ES-I3 (cell line): ENCODE measurements around the gene SLC25A23.

Source experiments
- H3K36me3 ChIP-seq: 2 replicates; pipeline ENCODE4 v1.6.1; 2013; ENCODE audit warnings: mild to moderate bottlenecking, low read length, control low read depth, moderate library complexity; ENCODE audit not compliant: insufficient read depth
- H3K4me1 ChIP-seq: 2 replicates; pipeline ENCODE4 v1.6.1; 2013; ENCODE audit warnings: mild to moderate bottlenecking, control low read depth, low read length; ENCODE audit not compliant: insufficient read depth
- H3K9ac ChIP-seq: 2 replicates; pipeline ENCODE4 v1.6.1; 2013; ENCODE audit warnings: low read depth, mild to moderate bottlenecking, low read length, moderate library complexity
- H3K9me3 ChIP-seq: 2 replicates; pipeline ENCODE4 v1.6.1; 2013; ENCODE audit warnings: mild to moderate bottlenecking, low read length, moderate library complexity; ENCODE audit not compliant: control insufficient read depth, insufficient read depth

The SLC25A23 gene

DNA sequence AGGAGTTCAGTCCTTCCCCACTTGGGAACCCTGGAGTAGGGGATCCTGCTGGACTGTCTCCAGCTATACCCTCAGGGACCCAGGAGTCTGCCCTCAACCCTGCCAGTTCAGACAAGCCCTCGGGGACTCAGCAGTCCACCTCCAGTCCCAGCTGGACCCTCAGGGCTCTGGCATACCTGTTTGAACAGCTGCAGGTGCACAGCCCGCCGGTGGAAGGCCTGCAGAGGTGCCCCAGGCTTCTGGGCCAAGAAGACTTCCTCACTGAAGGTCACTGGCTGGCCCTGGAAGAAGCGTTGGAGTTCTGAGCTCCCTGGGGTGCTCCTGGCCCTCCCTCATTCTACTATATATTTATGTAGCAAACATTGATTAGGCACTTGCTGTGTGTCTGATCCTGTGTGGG lies 13.1 kb upstream of the SLC25A23 start:
- no peaks in the 10 kb centered on the region for H3K9me3 ChIP-seq
- H3K36me3 ChIP-seq, result no peaks in the 10 kb centered on the region
- H3K4me1 ChIP-seq, result no peaks in the 10 kb centered on the region; the same call in 1 of the 2 replicates
- H3K9ac ChIP-seq, result no peak overlapping the region

DNA sequence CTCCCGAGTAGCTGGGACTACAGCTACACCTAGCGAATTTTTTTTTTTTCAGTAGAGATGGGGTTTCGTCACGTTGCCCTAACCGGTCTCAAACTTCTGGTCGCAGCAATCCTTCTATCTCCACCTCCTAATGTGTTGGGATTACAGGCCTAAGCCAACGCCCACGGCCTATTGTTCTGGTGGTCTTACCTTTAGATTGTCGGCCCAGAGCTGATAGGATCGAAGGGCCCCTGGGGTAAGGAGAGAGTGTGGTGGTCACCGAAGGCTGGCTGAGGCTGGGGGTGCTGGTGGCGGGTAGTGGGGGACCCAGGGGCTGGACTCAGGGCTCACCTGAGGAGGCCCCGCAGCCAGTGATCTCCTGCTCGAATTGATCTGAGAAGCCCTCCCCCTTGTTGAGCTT lies 11.5 kb upstream of the SLC25A23 start:
- H3K4me1 ChIP-seq, result no peaks in the 10 kb centered on the region; the same call in 1 of the 2 replicates
- H3K36me3 ChIP-seq, result no peaks in the 10 kb centered on the region
- H3K9me3 ChIP-seq, result no peaks in the 10 kb centered on the region
- no peak overlapping the region for H3K9ac ChIP-seq

DNA sequence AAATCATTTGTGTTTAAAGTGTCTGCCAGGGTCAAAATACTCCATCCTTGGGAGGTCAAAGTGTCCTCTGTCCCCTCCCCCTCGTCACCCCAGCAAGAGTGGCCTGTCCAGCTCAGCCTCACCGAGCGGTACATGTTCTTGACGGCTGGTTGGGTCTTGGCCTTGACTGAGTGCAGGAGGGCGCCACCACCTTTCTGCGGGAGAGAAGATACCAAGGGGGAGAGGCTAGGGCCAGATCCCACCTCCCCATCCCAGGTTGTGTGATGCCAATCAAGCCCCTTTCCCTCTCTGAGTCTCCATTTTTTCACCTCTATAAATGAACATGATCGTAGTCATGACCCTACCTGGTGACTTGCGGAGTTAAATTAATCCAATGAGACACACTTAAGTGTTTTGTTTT lies 10.6 kb upstream of the SLC25A23 start:
- H3K9ac ChIP-seq, result no peak overlapping the region
- H3K4me1 ChIP-seq, result peaks cover 3% of the 10 kb centered on the region; the same call in 1 of the 2 replicates
- H3K9me3 ChIP-seq, result no peaks in the 10 kb centered on the region
- no peaks in the 10 kb centered on the region for H3K36me3 ChIP-seq

DNA sequence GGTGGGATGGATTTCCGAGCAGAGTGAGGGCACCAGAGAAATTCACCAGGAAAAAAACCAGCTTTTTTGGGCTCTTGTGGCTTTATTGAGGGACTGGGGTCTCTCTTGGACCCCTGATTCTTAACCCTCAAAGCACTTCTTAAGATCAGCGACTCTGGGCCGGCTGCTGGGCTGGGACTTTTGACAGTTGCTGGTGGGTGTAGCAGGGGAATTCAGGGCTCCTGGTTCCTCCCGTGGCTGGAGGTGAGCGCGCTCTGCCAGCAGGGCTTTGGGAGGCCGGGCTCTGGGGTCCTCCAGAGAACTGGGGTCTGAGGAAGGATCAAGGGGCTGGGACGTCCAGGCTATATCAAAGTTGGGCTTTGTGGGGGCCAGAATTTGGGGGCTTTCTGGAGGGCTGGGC lies 7.8 kb upstream of the SLC25A23 start:
- H3K9me3 ChIP-seq, result no peaks in the 10 kb centered on the region
- no peaks in the 10 kb centered on the region for H3K36me3 ChIP-seq
- no peak overlapping the region for H3K9ac ChIP-seq
- H3K4me1 ChIP-seq, result peaks cover 5% of the 10 kb centered on the region; the same call in 1 of the 2 replicates

DNA sequence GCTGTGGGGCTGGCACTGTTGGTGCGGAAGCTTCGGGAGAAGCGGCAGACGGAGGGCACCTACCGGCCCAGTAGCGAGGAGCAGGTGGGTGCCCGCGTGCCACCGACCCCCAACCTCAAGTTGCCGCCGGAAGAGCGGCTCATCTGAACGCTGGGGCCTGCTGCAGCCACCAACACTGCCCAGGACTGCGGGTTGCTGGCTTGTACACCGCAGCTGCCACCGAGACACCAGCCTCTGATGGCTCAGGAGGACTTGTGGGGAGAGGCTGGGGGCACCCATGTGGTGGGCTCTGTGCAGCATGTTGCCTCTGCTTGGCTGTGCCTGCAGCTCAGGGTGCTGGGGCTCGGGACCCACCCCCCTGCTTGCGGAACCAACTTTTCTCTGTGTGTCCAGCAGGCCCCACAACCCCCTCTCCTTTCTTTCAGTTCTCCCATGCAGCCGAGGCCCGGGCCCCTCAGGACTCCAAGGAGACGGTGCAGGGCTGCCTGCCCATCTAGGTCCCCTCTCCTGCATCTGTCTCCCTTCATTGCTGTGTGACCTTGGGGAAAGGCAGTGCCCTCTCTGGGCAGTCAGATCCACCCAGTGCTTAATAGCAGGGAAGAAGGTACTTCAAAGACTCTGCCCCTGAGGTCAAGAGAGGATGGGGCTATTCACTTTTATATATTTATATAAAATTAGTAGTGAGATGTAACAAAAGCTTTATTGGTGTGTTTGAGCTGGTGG lies 7.1 kb upstream of the SLC25A23 start:
- Histone ChIP-seq H3K9me3 (no peaks in the 10 kb centered on the region), H3K4me1 (peaks cover 5% of the 10 kb centered on the region; the same call in 1 of the 2 replicates), H3K9ac (no peak overlapping the region), H3K36me3 (no peaks in the 10 kb centered on the region)

DNA sequence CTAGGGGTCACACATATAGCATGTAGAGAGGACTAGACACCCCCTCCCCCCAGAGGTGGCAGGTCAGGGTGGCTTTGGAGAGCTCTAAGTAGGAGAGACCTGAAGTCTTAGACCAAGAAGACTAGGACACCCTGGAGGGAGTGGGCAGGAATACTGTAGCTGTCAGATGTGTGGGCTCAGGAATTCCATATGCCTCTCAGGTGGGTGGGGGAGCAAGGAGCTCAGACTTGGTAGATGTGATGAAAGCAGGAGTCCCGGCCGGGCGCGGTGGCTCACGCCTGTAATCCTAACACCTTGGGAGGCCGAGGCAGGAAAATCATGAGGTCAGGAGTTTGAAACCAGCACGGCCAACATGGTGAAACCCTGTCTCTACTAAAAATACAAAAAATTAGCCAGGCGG lies 6.1 kb upstream of the SLC25A23 start:
- no peak overlapping the region for H3K9ac ChIP-seq
- no peaks in the 10 kb centered on the region for H3K9me3 ChIP-seq
- no peaks in the 10 kb centered on the region for H3K36me3 ChIP-seq
- peaks cover 5% of the 10 kb centered on the region; the same call in 1 of the 2 replicates for H3K4me1 ChIP-seq

DNA sequence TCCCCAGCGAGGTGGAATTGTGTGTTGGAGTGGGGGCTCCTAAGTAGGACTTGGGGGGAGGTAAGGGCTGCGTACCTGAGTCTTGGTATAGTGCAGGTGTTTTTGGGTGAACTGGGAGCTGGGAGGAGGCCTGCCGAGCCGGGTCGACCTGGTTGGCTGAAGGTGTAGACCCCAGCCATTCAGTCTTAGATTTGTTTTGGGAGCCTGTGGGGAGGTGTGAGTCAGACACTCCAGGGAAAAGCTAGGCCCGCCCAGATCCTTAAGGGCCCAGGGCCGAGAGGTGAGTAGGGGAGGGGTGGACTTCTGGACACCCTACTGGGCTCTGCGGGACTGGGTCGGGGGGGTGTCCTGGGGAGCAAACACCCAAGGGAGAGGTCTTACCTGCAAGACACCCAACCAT lies 5.4 kb upstream of the SLC25A23 start:
- Histone ChIP-seq H3K36me3 (no peaks in the 10 kb centered on the region), H3K9ac (peak overlapping the region; percentile 82), H3K9me3 (no peaks in the 10 kb centered on the region), H3K4me1 (peaks cover 5% of the 10 kb centered on the region; the same call in 1 of the 2 replicates)

DNA sequence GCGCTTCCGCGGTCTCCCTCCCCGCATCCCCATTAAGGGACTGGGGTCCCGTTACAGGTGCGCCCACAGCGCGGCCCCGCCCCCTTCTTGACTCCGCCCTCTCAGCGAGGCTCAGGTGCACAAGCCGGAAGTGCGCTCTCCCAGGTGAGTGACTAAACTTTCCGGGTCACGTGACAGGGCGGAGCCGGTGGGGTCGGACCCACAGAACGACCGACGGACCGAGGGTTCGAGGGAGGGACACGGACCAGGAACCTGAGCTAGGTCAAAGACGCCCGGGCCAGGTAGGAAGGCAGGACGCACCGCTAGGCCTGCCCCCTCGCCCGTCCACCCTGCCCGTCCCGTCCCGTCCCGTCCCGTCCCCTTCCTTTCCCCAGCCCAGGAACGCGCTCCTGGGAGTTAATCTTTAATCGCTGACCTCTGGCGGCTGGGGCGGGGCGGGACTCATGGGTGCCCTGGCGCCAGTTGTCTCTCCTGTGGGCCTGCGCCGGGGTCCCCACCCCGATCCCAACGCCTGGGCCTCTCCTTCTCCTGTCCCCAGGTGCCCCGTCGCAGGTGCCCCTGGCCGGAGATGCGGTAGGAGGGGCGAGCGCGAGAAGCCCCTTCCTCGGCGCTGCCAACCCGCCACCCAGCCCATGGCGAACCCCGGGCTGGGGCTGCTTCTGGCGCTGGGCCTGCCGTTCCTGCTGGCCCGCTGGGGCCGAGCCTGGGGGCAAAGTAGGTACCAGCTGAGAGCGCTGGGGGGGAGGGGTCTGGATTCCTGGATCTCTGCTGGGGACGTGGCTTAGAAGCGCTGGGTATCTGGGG lies 4.7 kb upstream of the SLC25A23 start, which contains the start of gene CRB3:
TSS of gene CRB3 (plus strand) at position 202 of the 804 bp plus-strand sequence. CDS start at position 633, 431 bp downstream.
- Histone ChIP-seq H3K9me3 (no peaks in the 10 kb centered on the region), H3K36me3 (no peaks in the 10 kb centered on the region), H3K4me1 (peaks cover 5% of the 10 kb centered on the region; the same call in 1 of the 2 replicates), H3K9ac (peak within 1 kb of the TSS; percentile 82)

DNA sequence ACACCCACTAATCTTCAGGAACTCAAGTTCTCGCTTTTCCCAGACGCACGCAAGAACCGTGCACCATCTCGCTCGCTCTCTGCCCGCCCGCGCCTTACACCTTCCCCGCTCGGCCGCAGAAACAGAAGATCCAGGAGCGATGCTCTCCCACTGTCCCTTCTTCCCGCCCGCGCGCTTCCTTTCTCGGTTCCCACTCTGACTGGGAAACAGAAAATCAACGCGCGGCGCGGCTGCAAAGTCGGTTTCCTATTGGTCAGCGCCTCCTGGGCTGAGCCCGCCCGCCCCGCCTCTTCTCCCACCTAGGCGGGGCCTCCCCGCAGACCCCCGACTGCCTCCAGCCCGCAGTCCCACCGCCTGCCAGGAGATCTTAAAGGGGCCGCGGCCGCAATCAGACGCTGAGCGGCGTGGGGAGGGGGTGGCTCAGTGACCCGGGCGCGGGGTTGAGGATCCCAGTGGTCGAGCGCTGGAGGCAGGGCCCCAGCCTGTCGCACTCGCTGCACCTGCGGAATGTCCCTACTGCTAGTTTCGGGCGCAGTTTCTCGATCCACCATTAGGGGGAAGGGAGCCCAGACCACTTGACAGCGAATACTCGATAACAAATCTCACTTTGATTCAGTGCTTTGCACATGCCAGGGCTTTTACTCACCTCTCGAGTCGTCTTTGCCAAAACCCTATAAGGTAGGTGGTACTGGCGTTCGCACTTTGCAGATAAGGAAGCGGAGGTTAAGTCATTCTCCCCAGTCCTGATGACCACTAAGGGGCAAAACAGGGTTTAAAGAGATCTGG lies 700 bp upstream of the SLC25A23 start:
- peak overlapping the region; percentile 79 for H3K9ac ChIP-seq
- H3K36me3 ChIP-seq, result no peaks in the 10 kb centered on the region
- peaks cover 13% of the 10 kb centered on the region; the same call in 1 of the 2 replicates for H3K4me1 ChIP-seq
- H3K9me3 ChIP-seq, result no peaks in the 10 kb centered on the region

DNA sequence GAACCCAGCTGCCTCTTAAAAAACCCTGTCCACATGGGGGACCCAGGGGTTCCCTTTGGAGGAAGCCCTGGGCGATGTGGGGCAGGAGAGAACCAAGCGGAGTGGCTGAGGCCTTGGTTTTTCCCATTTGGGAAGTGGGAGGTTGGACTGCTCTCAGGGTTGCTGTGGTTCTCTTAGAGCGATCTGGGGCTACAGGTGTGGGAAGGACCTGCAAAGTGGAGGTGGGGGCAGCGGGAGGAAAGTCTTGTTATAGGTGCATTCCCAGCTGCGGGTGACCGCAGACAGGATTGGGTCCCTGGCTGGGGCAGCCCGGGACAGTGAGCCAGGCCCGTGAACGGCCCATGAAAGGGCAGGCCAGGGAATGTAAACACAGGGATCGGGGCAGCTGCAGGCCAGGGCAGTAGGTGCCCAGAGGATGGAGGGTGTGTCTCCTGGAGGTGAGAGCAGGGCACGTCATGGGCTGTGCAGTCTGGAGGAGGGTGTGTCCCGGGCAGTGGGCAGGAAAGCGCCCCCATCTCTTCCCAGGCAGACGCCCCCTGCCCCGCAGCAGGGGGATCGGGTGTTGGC lies 814 bp downstream of the SLC25A23 start:
- H3K9ac ChIP-seq, result peak overlapping the region; percentile 79; the same call in 1 of the 2 replicates
- peaks cover 5% of the 10 kb centered on the region for H3K9me3 ChIP-seq
- peaks cover 2% of the 10 kb centered on the region; the same call in 1 of the 2 replicates for H3K36me3 ChIP-seq
- H3K4me1 ChIP-seq, result peaks cover 9% of the 10 kb centered on the region; the same call in 1 of the 2 replicates

DNA sequence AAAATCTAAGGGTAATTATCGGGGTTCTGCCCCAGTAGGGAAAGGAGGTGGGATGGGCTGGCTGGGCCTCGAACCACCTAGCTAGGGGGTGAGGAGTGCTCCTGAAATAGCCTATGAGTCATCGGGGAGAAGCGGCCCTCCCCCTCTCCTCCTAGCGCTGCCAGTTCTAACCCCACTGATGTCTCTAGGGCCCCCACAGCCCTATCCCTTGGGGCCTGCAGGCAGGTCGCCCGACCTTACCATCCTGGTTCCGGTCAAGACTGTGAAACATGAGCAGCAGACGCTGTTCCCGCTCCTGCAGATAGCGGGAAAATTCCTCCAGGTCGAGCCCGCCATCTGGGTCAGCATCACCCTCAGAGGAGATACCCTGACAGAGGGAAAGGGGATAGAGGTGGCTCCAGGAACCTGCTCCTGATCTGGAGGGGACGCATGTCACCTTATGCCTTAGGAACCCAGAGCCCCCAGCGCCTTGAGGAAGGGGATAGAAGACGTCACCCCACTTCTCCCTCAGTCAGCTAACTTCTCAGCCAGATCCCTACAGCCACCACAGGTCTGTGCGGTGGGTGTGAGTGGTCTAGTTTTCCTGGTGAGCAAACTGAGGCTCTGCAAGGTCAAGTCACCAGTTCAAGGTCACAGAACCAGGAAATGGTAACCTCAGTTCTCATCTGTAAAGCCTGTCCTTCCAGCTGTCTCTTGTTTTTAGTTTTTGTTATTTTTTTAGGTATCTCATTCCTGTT lies 1.5 kb downstream of the SLC25A23 start:
- H3K9ac ChIP-seq, result peak overlapping the region; percentile 79; the same call in 1 of the 2 replicates
- H3K4me1 ChIP-seq, result peaks cover 9% of the 10 kb centered on the region; the same call in 1 of the 2 replicates
- H3K36me3 ChIP-seq, result peaks cover 5% of the 10 kb centered on the region; the same call in 1 of the 2 replicates
- peaks cover 5% of the 10 kb centered on the region for H3K9me3 ChIP-seq

DNA sequence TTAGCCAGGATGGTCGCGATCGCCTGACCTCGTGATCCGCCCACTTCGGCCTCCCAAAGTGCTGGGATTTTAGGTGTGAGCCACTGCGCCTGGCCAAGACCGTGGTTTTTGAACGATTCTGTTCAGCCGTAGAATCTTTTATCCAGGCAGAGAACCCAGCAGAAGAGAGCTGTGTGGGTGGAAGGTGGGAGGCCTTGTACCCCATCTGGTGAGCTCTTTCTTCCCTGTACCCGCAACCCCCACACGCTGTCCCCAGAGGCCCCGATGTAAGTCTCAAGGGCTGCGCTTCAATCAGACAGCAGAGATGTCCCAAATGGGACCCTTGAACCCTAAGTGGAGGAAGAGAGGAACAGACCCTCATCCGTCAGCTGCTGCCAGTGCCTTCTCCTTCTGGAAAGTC lies 3.7 kb downstream of the SLC25A23 start:
- peaks cover 5% of the 10 kb centered on the region; the same call in 1 of the 2 replicates for H3K36me3 ChIP-seq
- peaks cover 5% of the 10 kb centered on the region for H3K9me3 ChIP-seq
- H3K4me1 ChIP-seq, result peaks cover 9% of the 10 kb centered on the region; the same call in 1 of the 2 replicates
- H3K9ac ChIP-seq, result no peak overlapping the region

DNA sequence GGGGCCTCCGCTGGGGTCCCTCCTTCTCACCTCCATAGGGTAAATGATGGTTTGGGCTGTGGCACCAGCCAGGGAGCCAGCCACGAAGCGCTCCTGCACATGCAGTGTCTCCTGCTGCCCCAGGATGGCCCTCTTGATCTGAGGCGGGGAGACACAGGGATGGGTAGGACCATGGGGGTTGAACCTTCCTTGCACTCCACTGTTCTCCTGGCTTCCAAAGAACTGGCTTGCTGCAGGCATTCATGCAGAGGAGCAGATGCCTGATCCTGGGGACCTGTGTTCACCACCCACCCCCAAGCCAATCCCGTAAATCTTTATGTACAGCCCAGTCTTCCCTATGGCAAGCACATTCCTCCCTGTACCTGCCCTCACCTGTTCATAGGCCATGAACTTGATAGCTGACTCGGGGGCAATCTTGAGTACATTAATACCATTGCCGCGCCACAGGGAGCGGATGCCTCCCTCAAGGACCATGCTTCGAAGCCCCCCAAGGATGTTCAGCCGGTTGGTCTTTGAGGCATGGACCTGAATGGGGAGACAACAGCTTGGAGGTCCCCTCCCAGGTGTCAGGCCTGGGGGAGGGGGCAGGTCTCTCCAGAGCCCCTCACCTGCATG lies 5.5 kb downstream of the SLC25A23 start:
- Histone ChIP-seq H3K36me3 (peaks cover 5% of the 10 kb centered on the region; the same call in 1 of the 2 replicates), H3K4me1 (peaks cover 9% of the 10 kb centered on the region; the same call in 1 of the 2 replicates), H3K9me3 (peaks cover 5% of the 10 kb centered on the region), H3K9ac (no peak overlapping the region)
